ENCODE data around the gene IL11RA.

DNA sequence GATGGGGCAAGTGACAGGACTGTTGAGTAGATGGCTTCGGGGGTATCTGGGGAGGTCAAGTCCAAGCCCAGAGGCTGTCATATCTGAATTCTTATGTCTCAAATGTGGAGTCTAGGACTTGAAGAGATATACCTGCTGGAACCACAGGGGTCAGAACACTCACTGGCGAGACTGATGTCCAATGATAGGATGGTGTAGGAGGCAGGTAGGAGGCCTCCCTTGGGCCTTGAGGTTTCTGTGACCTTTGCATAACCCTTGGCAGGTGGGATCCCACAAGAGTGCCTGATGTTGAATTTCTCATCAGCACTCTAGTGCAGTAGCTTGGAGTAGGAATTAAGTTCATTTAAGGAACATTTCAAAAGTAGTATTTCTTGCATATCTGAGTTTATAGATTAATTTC lies 55.1 kb downstream of the IL11RA start:
- TF ChIP-seq, protein P1, sequence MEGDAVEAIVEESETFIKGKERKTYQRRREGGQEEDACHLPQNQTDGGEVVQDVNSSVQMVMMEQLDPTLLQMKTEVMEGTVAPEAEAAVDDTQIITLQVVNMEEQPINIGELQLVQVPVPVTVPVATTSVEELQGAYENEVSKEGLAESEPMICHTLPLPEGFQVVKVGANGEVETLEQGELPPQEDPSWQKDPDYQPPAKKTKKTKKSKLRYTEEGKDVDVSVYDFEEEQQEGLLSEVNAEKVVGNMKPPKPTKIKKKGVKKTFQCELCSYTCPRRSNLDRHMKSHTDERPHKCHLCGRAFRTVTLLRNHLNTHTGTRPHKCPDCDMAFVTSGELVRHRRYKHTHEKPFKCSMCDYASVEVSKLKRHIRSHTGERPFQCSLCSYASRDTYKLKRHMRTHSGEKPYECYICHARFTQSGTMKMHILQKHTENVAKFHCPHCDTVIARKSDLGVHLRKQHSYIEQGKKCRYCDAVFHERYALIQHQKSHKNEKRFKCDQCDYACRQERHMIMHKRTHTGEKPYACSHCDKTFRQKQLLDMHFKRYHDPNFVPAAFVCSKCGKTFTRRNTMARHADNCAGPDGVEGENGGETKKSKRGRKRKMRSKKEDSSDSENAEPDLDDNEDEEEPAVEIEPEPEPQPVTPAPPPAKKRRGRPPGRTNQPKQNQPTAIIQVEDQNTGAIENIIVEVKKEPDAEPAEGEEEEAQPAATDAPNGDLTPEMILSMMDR (conservative IDR thresholded peaks at IDR 0.05): no peak
- TF ChIP-seq ZFX (IDR thresholded peaks at IDR 0.05): no peak
